SK-MEL-5 (cell line): ENCODE results near the gene ZCCHC7. TPM values are rescaled to one million over a fixed set of nuclear protein-coding genes. Genes with fewer than 3 reads are reported as not detected.
A peak's percentile ranks its signal among the peaks of the same experiment; 100 is the strongest.
"Not testable (repeated sequence)": the region's sequence is repeated elsewhere in the genome, so short reads cannot be mapped to it uniquely, and the experiment has no call there.

Experiments
- DNase-seq: peaks from one replicate; pipeline ENCODE4 v3.0.0-alpha.2; 2016; ENCODE audit warnings: low read depth, low spot score
- in situ Hi-C: cut with HindIII; loops from 2 replicates; pipeline ENCODE4 v1.10.0; 2016; ENCODE audit warnings: low sequenced_read_pairs, high pct_unique_total_duplicates, low pct_unique_long_range_greater_than_20kb
- total RNA-seq: library from RNA; depleted of rRNA; stranded (reverse); fragments of >200 nt; shearing (Covaris generic); gene quantifications from 2 replicates; pipeline ENCODE4 v1.2.3, GENCODE V29; 2014

Gene ZCCHC7
- total RNA-seq, 1 experiment from 2014 or later, result 11.3 TPM

DNA sequence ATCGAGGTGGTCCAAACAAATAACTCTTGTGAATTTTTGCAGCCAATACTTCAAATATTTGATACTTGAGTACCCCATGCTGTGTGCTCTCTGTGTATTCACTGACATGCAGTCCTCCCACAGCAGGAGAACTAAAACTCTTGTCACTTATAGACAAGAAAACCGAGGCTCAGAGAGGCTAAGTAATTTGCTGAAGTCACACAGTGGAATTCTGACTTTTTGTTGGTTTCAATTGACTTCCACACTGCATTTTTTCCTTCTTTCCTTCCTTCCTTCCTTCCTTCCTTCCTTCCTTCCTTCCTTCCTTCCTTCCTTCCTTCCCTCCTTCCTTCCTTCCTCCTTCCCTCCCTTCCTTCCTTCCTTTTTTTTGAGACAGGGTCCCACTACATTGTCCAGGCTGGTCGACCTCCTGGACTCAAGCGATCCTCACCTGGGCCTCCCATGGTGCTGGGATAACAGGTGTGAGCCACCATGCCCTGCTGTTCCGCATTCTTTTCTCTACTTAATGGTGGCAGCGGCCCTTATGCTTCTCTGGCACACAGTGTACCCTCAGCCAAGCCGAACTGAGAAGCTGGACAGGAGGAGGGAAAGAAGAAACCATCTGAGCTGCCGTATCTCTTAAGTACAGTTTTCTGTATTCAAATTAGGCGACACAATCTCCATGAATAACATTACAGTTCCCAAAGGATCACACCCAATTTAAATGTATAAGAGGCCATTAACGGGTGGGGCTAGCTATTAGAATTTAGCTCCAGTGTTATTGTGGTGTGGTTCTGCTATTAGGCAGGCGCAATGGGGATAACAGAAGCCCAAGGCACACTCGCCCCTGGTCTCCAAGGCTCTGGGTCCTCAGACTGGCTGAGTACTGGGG lies 263.7 kb downstream of the ZCCHC7 start:
- in situ Hi-C loops, result no loop called here
- no peak for DNase-seq

GRCh38 chr9:37385286-37385685 lies 264.9 kb downstream of the ZCCHC7 start:
- in situ Hi-C loops, result no loop called here
- no peak for DNase-seq

GRCh38 chr9:37386988-37387387 lies 266.6 kb downstream of the ZCCHC7 start:
- in situ Hi-C loops, result no loop called here
- peak; percentile 12 for DNase-seq

GRCh38 chr9:37390759-37391158 lies 270.4 kb downstream of the ZCCHC7 start:
- peak; percentile 26 for DNase-seq
- in situ Hi-C loops, result no loop called here

- in situ Hi-C loops, result no loop called here
- DNase-seq, result peak; percentile 7
Measured at GRCh38 chr9:37392272-37392671, 271.9 kb downstream of the ZCCHC7 start.

DNA sequence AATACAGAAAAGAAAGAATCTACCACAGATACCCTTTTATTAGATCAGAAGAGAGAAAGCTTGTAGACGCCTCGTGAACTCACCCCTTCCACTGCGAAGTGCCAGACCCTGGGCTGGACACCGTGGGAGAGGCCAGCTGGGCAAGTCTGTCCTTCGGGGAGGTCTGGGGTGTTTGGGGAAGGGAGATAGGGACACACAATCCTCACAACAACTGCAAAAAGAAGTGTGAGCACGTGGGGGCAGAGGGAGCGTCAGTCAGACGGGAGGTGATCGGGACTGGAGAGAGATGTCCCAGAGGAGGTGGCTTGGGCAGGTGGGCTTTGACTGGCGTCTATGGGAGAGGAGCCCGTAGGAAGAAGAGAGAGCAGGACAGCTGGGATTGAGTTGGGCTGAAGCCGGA lies 274.9 kb downstream of the ZCCHC7 start:
- no peak for DNase-seq
- in situ Hi-C loops, result no loop called here

DNA sequence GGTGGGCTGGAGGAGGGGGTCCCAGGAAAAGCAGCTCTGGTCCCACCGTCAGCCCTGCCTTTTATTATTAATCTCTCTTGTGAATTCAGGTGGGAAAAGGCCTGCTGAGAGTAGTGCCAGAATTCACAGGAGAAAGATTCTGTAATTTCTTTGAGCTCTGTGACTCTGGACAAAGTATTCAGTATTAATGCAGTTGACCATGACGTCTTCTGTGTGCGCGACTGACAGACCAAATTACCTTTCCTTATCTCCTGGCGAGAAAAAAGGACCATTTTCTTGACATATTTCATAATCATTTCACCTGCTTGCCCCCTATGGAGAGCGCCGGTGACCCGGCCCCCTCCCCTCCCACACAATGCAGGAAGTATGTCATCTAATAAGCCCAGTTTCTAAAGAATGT lies 275.3 kb downstream of the ZCCHC7 start:
- in situ Hi-C loops, result no loop called here
- no peak for DNase-seq

- DNase-seq, in situ Hi-C loops: not testable (repeated sequence)
Measured at GRCh38 chr9:37397948-37398347, 277.6 kb downstream of the ZCCHC7 start.

DNA sequence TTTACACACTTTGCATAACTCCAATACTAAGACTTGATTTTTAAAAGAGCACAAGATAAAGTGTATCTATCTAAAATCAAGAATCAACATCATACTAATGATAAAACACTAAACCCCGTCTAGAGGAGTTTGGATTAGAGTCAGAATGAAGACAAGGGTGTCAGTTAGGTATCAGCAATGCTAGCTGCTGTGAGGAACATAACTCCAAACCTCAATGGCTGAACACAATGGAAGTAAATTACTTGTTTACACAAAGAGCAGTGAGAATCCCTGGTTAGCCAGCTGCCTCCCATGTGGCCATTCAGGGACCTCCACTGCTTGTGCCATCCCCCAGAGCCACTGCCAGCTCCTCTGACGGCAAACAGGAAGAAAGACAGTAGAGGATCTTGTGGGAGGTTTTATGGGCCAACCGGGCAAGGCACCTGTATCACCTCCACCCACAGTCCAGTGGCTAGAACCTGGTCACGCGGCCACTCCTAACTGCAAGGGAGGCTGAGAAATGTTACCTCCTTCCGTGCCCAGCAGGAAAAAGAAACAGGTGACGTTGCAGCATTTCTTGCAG lies 278.2 kb downstream of the ZCCHC7 start:
- DNase-seq, result no peak
- in situ Hi-C loops, result no loop called here

- in situ Hi-C loops, result no loop called here
- DNase-seq, result no peak
Measured at GRCh38 chr9:37399336-37399735, 279.0 kb downstream of the ZCCHC7 start.

DNA sequence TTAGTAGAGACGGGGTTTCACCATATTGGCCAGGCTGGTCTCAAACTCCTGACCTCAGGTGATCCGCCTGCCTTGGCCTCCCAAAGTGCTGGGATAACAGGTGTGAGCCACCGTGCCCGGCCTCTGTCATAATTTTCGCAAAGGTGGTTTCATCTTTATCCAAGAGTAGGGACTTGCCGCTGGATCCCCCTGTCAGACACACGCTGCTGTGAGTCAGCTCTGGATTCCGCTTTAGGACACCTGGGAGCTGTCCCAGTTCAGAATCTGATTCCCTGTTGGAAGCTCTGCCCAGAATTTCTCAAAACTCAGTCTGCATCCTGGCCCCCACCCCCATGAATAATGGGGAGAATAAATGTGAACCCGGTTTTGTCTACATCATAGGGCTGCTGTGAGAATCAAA lies 284.2 kb downstream of the ZCCHC7 start:
- in situ Hi-C loops, result no loop called here

GRCh38 chr9:37405350-37405749 lies 285.0 kb downstream of the ZCCHC7 start:
- DNase-seq, result no peak
- in situ Hi-C loops, result no loop called here

More for the DNA sequence above, 284.2 kb downstream of the ZCCHC7 start:
- DNase-seq, result no peak

GRCh38 chr9:37405764-37406380 lies 285.5 kb downstream of the ZCCHC7 start:
- DNase-seq, result no peak
- in situ Hi-C loops, result no loop called here

GRCh38 chr9:37406603-37407401 lies 286.4 kb downstream of the ZCCHC7 start:
- in situ Hi-C loops, result no loop called here
- no peak for DNase-seq

GRCh38 chr9:37407468-37407867 lies 287.1 kb downstream of the ZCCHC7 start:
- DNase-seq, result no peak
- in situ Hi-C loops, result no loop called here
